GM12891 (cell line): ENCODE results near the gene TMEM255B.
"Not testable (repeated sequence)": the region's sequence is repeated elsewhere in the genome, so short reads cannot be mapped to it uniquely, and the experiment has no call there.

ENCODE experiments used
- DNase-seq: peaks from one replicate; pipeline ENCODE4 v3.0.0; 2011; ENCODE audit warnings: low spot score; ENCODE audit not compliant: insufficient read length
- FAIRE-seq: peaks from 2 replicates; lab custom pipeline; 2011; peaks lifted over from hg19 to GRCh38; lab: Jason Lieb, UNC
- PAX5 ChIP-seq: IDR thresholded peaks from 2 replicates; pipeline ENCODE4 v1.6.1; 2011; ENCODE audit warnings: low read length, moderate library complexity, mild to moderate bottlenecking; ENCODE audit not compliant: insufficient read depth, severe bottlenecking
- POLR2A ChIP-seq: IDR thresholded peaks from 2 replicates; pipeline ENCODE4 v1.6.1; 2011; ENCODE audit warnings: low read depth, low read length, control low read depth
- POLR2AphosphoS5 ChIP-seq: IDR thresholded peaks from 2 replicates; pipeline ENCODE4 v1.6.1; 2011; ENCODE audit warnings: low read depth, low read length, control low read depth
- POU2F2 ChIP-seq: IDR thresholded peaks from 2 replicates; pipeline ENCODE4 v1.6.1; 2011; ENCODE audit warnings: low read depth, mild to moderate bottlenecking, control low read depth, low read length, moderate library complexity
- SPI1 ChIP-seq: IDR thresholded peaks from 2 replicates; pipeline ENCODE4 v1.6.1; 2011; ENCODE audit warnings: low read depth, low read length, control low read depth
- TAF1 ChIP-seq: IDR thresholded peaks from 2 replicates; pipeline ENCODE4 v1.6.1; 2011; ENCODE audit warnings: low read depth, low read length, control low read depth

TMEM255B gene

GRCh38 chr13:113784645-113785024, 25.6 kb downstream of the TMEM255B start:
- DNase-seq (no peak), FAIRE-seq (no peak)
- TF ChIP-seq TAF1, result no peak
- TF ChIP-seq POLR2AphosphoS5, result no peak
- no peak for TF ChIP-seq POU2F2
- no peak for TF ChIP-seq SPI1
- no peak for TF ChIP-seq POLR2A
- TF ChIP-seq PAX5, result no peak

- FAIRE-seq, result no peak
- DNase-seq, result no peak
- no peak for TF ChIP-seq PAX5
- no peak for TF ChIP-seq POU2F2
- no peak for TF ChIP-seq POLR2AphosphoS5
- no peak for TF ChIP-seq TAF1
- no peak for TF ChIP-seq POLR2A
Observed at GRCh38 chr13:113785051-113786010, 26.3 kb downstream of the TMEM255B start.

- FAIRE-seq (peak; percentile 74), DNase-seq (no peak)
- no peak for TF ChIP-seq POLR2AphosphoS5
- no peak for TF ChIP-seq SPI1
- no peak for TF ChIP-seq POU2F2
- no peak for TF ChIP-seq PAX5
- TF ChIP-seq POLR2A, result no peak
Observed at GRCh38 chr13:113786262-113786841, 27.3 kb downstream of the TMEM255B start.

GRCh38 chr13:113787694-113788093, 28.7 kb downstream of the TMEM255B start:
- FAIRE-seq, result no peak
- DNase-seq, result no peak
- TF ChIP-seq POU2F2 (no peak), POLR2A (no peak), SPI1 (no peak), PAX5 (no peak), TAF1 (no peak), POLR2AphosphoS5 (no peak)

- no peak for TF ChIP-seq SPI1
- no peak for TF ChIP-seq POU2F2
- TF ChIP-seq TAF1, result no peak
- TF ChIP-seq POLR2A, result no peak
- no peak for TF ChIP-seq POLR2AphosphoS5
- TF ChIP-seq PAX5, result no peak
- FAIRE-seq, result no peak
- no peak for DNase-seq
Observed at GRCh38 chr13:113788413-113789135, 29.5 kb downstream of the TMEM255B start.

GRCh38 chr13:113789167-113789566, 30.1 kb downstream of the TMEM255B start:
- no peak for FAIRE-seq
- DNase-seq, result no peak
- no peak for TF ChIP-seq TAF1
- TF ChIP-seq POU2F2, result no peak
- TF ChIP-seq SPI1, result no peak

- DNase-seq, result not testable (repeated sequence)
- FAIRE-seq, result peak; percentile 33
Observed at GRCh38 chr13:113789931-113790330, 30.9 kb downstream of the TMEM255B start.

GRCh38 chr13:113791226-113791625, 32.2 kb downstream of the TMEM255B start:
- no peak for FAIRE-seq
- no peak for TF ChIP-seq SPI1
- TF ChIP-seq POLR2A, result no peak
- no peak for TF ChIP-seq TAF1
- TF ChIP-seq POU2F2, result no peak
- TF ChIP-seq POLR2AphosphoS5, result no peak
- TF ChIP-seq PAX5, result no peak

GRCh38 chr13:113791761-113792160, 32.7 kb downstream of the TMEM255B start:
- TF ChIP-seq PAX5, result no peak
- TF ChIP-seq POLR2A, result no peak
- TF ChIP-seq TAF1, result no peak
- no peak for TF ChIP-seq POLR2AphosphoS5
- no peak for TF ChIP-seq POU2F2
- no peak for TF ChIP-seq SPI1
- FAIRE-seq (no peak), DNase-seq (no peak)

More at GRCh38 chr13:113791226-113791625, 32.2 kb downstream of the TMEM255B start:
- DNase-seq, result no peak
